Mucosa of rectum (tissue), 2 donors: ENCODE measurements around the gene BCAT1.
"Not testable (repeated sequence)": the region's sequence is repeated elsewhere in the genome, so short reads cannot be mapped to it uniquely, and the experiment has no call there.

Experiments
- H3K27ac ChIP-seq, 2 donors: one replicate each; pipeline ENCODE4 v1.7.0; 2013; ENCODE audit warnings: inconsistent platforms in 2 of 2, low read depth in 2 of 2, low read length in 2 of 2
- H3K27me3 ChIP-seq, 2 donors: one replicate each; pipeline ENCODE4 v1.7.0; 2013; ENCODE audit warnings: low read length in 2 of 2; ENCODE audit not compliant: control insufficient read depth in 2 of 2, insufficient read depth in 2 of 2
- H3K36me3 ChIP-seq, 2 donors: one replicate each; pipeline ENCODE4 v1.7.0; 2013; ENCODE audit warnings: low read length in 2 of 2; ENCODE audit not compliant: control insufficient read depth in 2 of 2, insufficient read depth in 2 of 2
- H3K4me1 ChIP-seq, 2 donors: one replicate each; pipeline ENCODE4 v1.7.0; 2013; ENCODE audit warnings: low read length in 2 of 2, mild to moderate bottlenecking in 1 of 2; ENCODE audit not compliant: control insufficient read depth in 2 of 2, insufficient read depth in 2 of 2
- H3K4me3 ChIP-seq, 2 donors: one replicate each; pipeline ENCODE4 v1.7.0; 2013; ENCODE audit warnings: low read length in 2 of 2
- H3K9ac ChIP-seq, 2 donors: one replicate each; pipeline ENCODE4 v1.7.0; 2013; ENCODE audit warnings: low read length in 2 of 2, low read depth in 1 of 2, mild to moderate bottlenecking in 1 of 2
- H3K9me3 ChIP-seq, 2 donors: one replicate each; pipeline ENCODE4 v1.7.0; 2013; ENCODE audit warnings: low read length in 2 of 2; ENCODE audit not compliant: control insufficient read depth in 2 of 2
- donor health status: healthy.
- donor health status: Normal muscosa, but diverticular disease.

Gene BCAT1

GRCh38 chr12:24822121-24822899, 126.6 kb downstream of the BCAT1 start:
- Histone ChIP-seq H3K9ac (no peak overlapping the region), H3K9me3 (no peaks in the 10 kb centered on the region), H3K4me1 (no peaks in the 10 kb centered on the region), H3K36me3 (no peaks in the 10 kb centered on the region), H3K27me3 (no peaks in the 10 kb centered on the region), H3K27ac (no peak overlapping the region), H3K4me3 (no peak overlapping the region)

GRCh38 chr12:24821691-24822090, 127.2 kb downstream of the BCAT1 start:
- no peak overlapping the region for H3K9ac ChIP-seq
- H3K36me3 ChIP-seq: no peaks in the 10 kb centered on the region
- H3K9me3 ChIP-seq: no peaks in the 10 kb centered on the region
- no peaks in the 10 kb centered on the region for H3K27me3 ChIP-seq
- no peak overlapping the region for H3K27ac ChIP-seq
- no peaks in the 10 kb centered on the region for H3K4me1 ChIP-seq
- H3K4me3 ChIP-seq: no peak overlapping the region

DNA sequence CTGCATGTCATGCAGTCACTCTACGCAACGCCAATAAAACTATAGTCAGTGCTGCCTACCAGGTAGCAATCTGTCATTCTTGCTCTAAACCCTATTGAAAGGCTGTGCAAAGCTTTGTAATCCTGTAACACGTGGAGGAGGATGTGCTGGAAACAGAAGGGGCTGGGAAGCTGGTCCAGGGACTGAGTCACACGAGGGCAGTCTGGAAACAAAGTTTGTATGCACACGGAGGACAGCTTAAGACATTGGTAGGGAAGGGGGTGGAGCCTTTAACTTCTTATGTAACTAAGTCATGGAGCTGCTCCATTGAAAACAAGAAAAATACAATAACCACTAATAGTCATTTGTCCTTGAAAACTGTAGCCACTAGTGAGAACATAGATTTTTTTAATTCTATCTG, 128.0 kb downstream of the BCAT1 start:
- Histone ChIP-seq H3K36me3 (no peaks in the 10 kb centered on the region), H3K4me1 (no peaks in the 10 kb centered on the region), H3K27me3 (no peaks in the 10 kb centered on the region), H3K4me3 (no peak overlapping the region), H3K9me3 (no peaks in the 10 kb centered on the region), H3K27ac (no peak overlapping the region), H3K9ac (no peak overlapping the region)

- Histone ChIP-seq H3K27ac (no peak overlapping the region), H3K9me3 (no peaks in the 10 kb centered on the region), H3K4me3 (no peak overlapping the region), H3K4me1 (no peaks in the 10 kb centered on the region), H3K27me3 (no peaks in the 10 kb centered on the region), H3K9ac (no peak overlapping the region), H3K36me3 (no peaks in the 10 kb centered on the region)
Measured at GRCh38 chr12:24818351-24818750, 130.6 kb downstream of the BCAT1 start.

- peak overlapping the region in 1 of 2 donors; percentile 65 for H3K4me3 ChIP-seq
- no peak overlapping the region for H3K9ac ChIP-seq
- peak overlapping the region in 1 of 2 donors; percentile 58 for H3K27ac ChIP-seq
- H3K27me3 ChIP-seq: no peaks in the 10 kb centered on the region
- H3K9me3 ChIP-seq: no peaks in the 10 kb centered on the region
- H3K4me1 ChIP-seq: no peaks in the 10 kb centered on the region
- H3K36me3 ChIP-seq: no peaks in the 10 kb centered on the region
Measured at GRCh38 chr12:24815114-24815423, 133.8 kb downstream of the BCAT1 start.

GRCh38 chr12:24814379-24815113, 134.4 kb downstream of the BCAT1 start:
- Histone ChIP-seq H3K9me3 (no peaks in the 10 kb centered on the region), H3K4me3 (peak overlapping the region; percentile 28 to 65), H3K27ac (peak overlapping the region; percentile 49 to 58), H3K4me1 (no peaks in the 10 kb centered on the region), H3K9ac (peak overlapping the region; percentile 28 to 36), H3K27me3 (no peaks in the 10 kb centered on the region), H3K36me3 (no peaks in the 10 kb centered on the region)

DNA sequence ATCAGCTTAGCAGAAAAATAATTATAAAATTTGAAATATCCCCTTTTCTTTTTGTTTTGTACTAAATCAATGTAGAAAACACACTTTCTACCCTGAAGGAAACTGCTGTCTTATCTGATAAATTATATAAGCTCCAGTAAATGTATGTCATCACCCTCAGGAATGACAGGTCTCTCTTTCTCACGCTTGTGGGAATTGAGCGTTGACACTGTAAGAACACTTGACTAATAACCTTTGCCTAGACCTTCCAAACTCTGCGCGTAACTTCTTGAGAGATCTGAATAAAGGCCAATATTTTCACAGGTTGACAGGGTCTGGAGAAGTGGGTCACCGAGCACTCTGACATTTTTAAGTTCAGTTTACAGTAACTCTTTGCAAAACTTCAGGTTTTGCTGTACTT, 138.5 kb downstream of the BCAT1 start:
- H3K4me3 ChIP-seq: no peak overlapping the region
- H3K36me3 ChIP-seq: no peaks in the 10 kb centered on the region
- no peaks in the 10 kb centered on the region for H3K27me3 ChIP-seq
- H3K9me3 ChIP-seq: no peaks in the 10 kb centered on the region
- no peak overlapping the region for H3K27ac ChIP-seq
- no peaks in the 10 kb centered on the region for H3K4me1 ChIP-seq
- no peak overlapping the region for H3K9ac ChIP-seq

- H3K27me3 ChIP-seq, H3K27ac ChIP-seq, H3K9me3 ChIP-seq, H3K36me3 ChIP-seq, H3K4me1 ChIP-seq, H3K4me3 ChIP-seq, H3K9ac ChIP-seq: not testable (repeated sequence)
Measured at GRCh38 chr12:24809306-24809705, 139.6 kb downstream of the BCAT1 start.

DNA sequence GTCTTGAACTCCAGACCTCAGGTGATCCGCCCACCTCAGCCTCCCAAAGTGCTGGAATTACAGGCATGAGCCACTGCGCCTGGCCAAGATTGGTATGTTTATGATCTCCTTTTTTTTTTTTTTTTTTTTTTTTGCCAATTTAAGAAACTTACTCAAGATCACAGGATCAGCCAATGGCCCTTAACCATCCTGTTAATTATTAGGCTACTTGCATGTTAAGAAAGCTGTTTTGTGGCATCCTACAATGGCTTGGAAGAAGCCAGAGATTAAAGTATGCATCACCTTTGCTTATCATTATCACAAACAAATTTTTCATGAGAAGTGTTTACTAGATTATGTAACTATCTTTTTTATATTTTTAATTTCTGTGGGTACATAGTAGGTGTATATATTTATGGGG, 140.2 kb downstream of the BCAT1 start:
- Histone ChIP-seq H3K36me3 (no peaks in the 10 kb centered on the region), H3K27ac (no peak overlapping the region), H3K9ac (no peak overlapping the region), H3K4me3 (no peak overlapping the region), H3K27me3 (no peaks in the 10 kb centered on the region), H3K9me3 (no peaks in the 10 kb centered on the region), H3K4me1 (no peaks in the 10 kb centered on the region)

DNA sequence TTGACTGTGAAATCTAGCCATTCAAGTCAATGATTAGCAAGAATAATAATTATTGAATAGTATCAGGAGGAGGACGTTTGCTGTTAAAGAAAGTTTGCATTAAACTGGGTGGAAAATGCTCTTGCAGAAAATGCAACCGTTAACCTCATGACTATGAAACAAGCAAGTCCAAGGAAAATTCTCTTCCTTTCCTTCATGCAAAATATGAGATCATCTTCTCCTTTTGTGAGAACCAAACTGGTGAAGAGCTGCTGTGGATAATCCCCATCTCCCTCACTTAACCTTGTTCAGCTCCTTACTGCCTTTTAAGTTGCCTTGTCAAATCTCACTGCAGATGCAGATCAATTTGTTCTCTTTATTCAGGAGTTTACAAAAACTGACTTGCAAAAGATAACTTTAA, 142.5 kb downstream of the BCAT1 start:
- no peaks in the 10 kb centered on the region for H3K4me1 ChIP-seq
- no peaks in the 10 kb centered on the region for H3K27me3 ChIP-seq
- no peaks in the 10 kb centered on the region for H3K9me3 ChIP-seq
- H3K4me3 ChIP-seq: no peak overlapping the region
- no peak overlapping the region for H3K27ac ChIP-seq
- H3K36me3 ChIP-seq: no peaks in the 10 kb centered on the region
- H3K9ac ChIP-seq: no peak overlapping the region
